A673 (cell line): Measurements from ENCODE around the gene RSPH3.

Source experiments
- EZH2 ChIP-seq: fragments of 200-600 bp; sonication (generic); IDR thresholded peaks from 2 replicates; pipeline ENCODE4 v1.6.1; 2017; ENCODE audit warnings: borderline replicate concordance, low read depth, mild to moderate bottlenecking, mixed read lengths, antibody characterized with exemption, low read length; ENCODE audit not compliant: poor library complexity, severe bottlenecking
- TF ChIP-seq, protein P1 (sequence below): fragments of 300-800, 200-600 bp; sonication (generic); conservative IDR thresholded peaks from 2 replicates; pipeline ENCODE4 v1.5.1; 2017; ENCODE audit warnings: low read depth, mild to moderate bottlenecking, antibody characterized with exemption, low read length, moderate library complexity, mixed read lengths

DNA sequence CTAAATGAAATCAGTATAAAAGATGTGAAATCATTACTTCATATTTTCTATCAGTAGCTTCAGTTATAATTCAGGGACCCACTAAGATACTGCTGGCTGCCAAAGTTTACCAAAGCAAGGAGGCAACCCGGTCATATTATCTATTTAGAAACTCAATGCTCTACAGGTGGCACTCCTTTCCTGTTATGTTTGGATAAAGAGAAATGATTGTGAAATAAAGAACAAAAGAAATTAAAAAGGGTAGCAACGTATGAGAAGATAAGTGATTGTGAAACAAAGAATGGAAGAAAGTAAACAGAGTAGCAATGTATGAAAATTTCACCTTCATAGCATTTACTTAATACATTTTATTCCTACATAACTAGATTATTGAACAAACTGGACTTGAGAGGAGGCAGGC, 45.2 kb downstream of the RSPH3 start:
- TF ChIP-seq, protein P1, sequence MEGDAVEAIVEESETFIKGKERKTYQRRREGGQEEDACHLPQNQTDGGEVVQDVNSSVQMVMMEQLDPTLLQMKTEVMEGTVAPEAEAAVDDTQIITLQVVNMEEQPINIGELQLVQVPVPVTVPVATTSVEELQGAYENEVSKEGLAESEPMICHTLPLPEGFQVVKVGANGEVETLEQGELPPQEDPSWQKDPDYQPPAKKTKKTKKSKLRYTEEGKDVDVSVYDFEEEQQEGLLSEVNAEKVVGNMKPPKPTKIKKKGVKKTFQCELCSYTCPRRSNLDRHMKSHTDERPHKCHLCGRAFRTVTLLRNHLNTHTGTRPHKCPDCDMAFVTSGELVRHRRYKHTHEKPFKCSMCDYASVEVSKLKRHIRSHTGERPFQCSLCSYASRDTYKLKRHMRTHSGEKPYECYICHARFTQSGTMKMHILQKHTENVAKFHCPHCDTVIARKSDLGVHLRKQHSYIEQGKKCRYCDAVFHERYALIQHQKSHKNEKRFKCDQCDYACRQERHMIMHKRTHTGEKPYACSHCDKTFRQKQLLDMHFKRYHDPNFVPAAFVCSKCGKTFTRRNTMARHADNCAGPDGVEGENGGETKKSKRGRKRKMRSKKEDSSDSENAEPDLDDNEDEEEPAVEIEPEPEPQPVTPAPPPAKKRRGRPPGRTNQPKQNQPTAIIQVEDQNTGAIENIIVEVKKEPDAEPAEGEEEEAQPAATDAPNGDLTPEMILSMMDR, result no peak
- no peak for TF ChIP-seq EZH2
